Small intestine (tissue), 7 donors: Measurements from ENCODE around the gene EPSTI1. TPM values are rescaled to one million over a fixed set of nuclear protein-coding genes. Genes with fewer than 3 reads are reported as not detected.
"Not testable (repeated sequence)": the region's sequence is repeated elsewhere in the genome, so short reads cannot be mapped to it uniquely, and the experiment has no call there.

Experiments
- DNase-seq, 2 donors: peaks; one replicate each; pipeline versions ENCODE4 v3.0.0 to v3.0.0-alpha.2; 2013
- FAIRE-seq: peaks from 2 replicates; lab custom pipeline; 2012; peaks lifted over from hg19 to GRCh38; lab: Jason Lieb, UNC
- H3K27ac ChIP-seq, 3 donors: one replicate each; pipeline ENCODE4 v1.5.1; 2013; ENCODE audit warnings: low read length in 2 of 3, mild to moderate bottlenecking in 2 of 3, control low read depth in 1 of 3, inconsistent platforms in 1 of 3, low read depth in 1 of 3, moderate library complexity in 1 of 3
- H3K27me3 ChIP-seq, 3 donors: one replicate each; pipeline ENCODE4 v1.6.1; 2013; ENCODE audit warnings: low read length in 3 of 3, inconsistent platforms in 1 of 3; ENCODE audit not compliant: control insufficient read depth in 3 of 3, insufficient read depth in 3 of 3
- H3K36me3 ChIP-seq, 3 donors: one replicate each; pipeline ENCODE4 v1.6.1; 2013; ENCODE audit warnings: low read length in 3 of 3, inconsistent platforms in 1 of 3, low read depth in 1 of 3, mild to moderate bottlenecking in 1 of 3, moderate library complexity in 1 of 3; ENCODE audit not compliant: control insufficient read depth in 3 of 3, insufficient read depth in 2 of 3
- H3K4me1 ChIP-seq, 3 donors: one replicate each; pipeline ENCODE4 v1.6.1; 2013; ENCODE audit warnings: low read length in 2 of 3, inconsistent platforms in 1 of 3, low read depth in 1 of 3, mild to moderate bottlenecking in 1 of 3, moderate library complexity in 1 of 3; ENCODE audit not compliant: control insufficient read depth in 3 of 3, insufficient read depth in 2 of 3
- H3K4me3 ChIP-seq, 3 donors: one replicate each; pipeline ENCODE4 v1.5.1; 2013; ENCODE audit warnings: low read length in 3 of 3, control low read depth in 1 of 3, inconsistent platforms in 1 of 3, low read depth in 1 of 3, mild to moderate bottlenecking in 1 of 3, moderate library complexity in 1 of 3
- H3K9me3 ChIP-seq, 2 donors: one replicate each; pipeline ENCODE4 v1.6.1; 2013; ENCODE audit warnings: low read depth in 1 of 2, low read length in 1 of 2; ENCODE audit not compliant: control insufficient read depth in 2 of 2, insufficient read depth in 1 of 2
- WGBS, 3 donors: extraction: QIAGEN DNeasy Blood & Tissue Kit; methylation state at CpG; one replicate each; pipeline ENCODE4 v1.1.7; 2013; 5-methylcytosine and 5-hydroxymethylcytosine counted together
- polyA plus RNA-seq, 4 donors: library from polyadenylated mRNA; stranded (reverse) in 3 of 4; unstranded in 1 of 4; fragments of 200-250 nt in 3 of 4; fragments of 120-200 nt in 1 of 4; gene quantifications; one replicate each; pipeline versions ENCODE4 v1.2.1 to v1.2.3, GENCODE V29; 2013
- donor health status: healthy with polysubstance abuse.
- donor health status: control.
- donor health status: control.
- donor health status: Bipolar disorder and iron deficiency.
- donor health status: healthy.

Gene EPSTI1
- polyA plus RNA-seq, 4 donors, result 11.3 to 83.8 (median 15.0) TPM

- 89 to 93% (median 92%) methylated on average over 2 of the region's 2 CpGs for WGBS, 3 donors
- no peak for FAIRE-seq
These were observed 10.0 kb upstream of the EPSTI1 start for GRCh38 chr13:43002021-43002420.

GRCh38 chr13:43000676-43001075, 8.6 kb upstream of the EPSTI1 start:
- DNase-seq (no peak), FAIRE-seq (no peak)
- Histone ChIP-seq H3K4me3 (no peak overlapping the region), H3K9me3 (no peaks in the 10 kb centered on the region), H3K27ac (no peak overlapping the region), H3K36me3 (no peaks in the 10 kb centered on the region), H3K27me3 (no peaks in the 10 kb centered on the region), H3K4me1 (no peaks in the 10 kb centered on the region)
- 71 to 75% (median 71%) methylated on average over 4 of the region's 4 CpGs for WGBS, 3 donors

More at GRCh38 chr13:43002021-43002420, 10.0 kb upstream of the EPSTI1 start:
- DNase-seq, result no peak
- H3K27me3 ChIP-seq, result no peaks in the 10 kb centered on the region
- H3K36me3 ChIP-seq, result no peaks in the 10 kb centered on the region
- no peak overlapping the region for H3K27ac ChIP-seq
- H3K4me3 ChIP-seq, result no peak overlapping the region
- no peaks in the 10 kb centered on the region for H3K9me3 ChIP-seq
- no peaks in the 10 kb centered on the region for H3K4me1 ChIP-seq

GRCh38 chr13:42999491-42999890, 7.5 kb upstream of the EPSTI1 start:
- DNase-seq (no peak), FAIRE-seq (no peak)
- H3K27me3 ChIP-seq, result no peaks in the 10 kb centered on the region
- no peaks in the 10 kb centered on the region for H3K4me1 ChIP-seq
- H3K4me3 ChIP-seq, result no peak overlapping the region
- no peaks in the 10 kb centered on the region for H3K9me3 ChIP-seq
- 83 to 94% (median 84%) methylated on average over 2 of the region's 2 CpGs for WGBS, 3 donors
- H3K36me3 ChIP-seq, result no peaks in the 10 kb centered on the region
- H3K27ac ChIP-seq, result no peak overlapping the region

- DNase-seq, result no peak
- Histone ChIP-seq H3K27ac (no peak overlapping the region), H3K4me3 (no peak overlapping the region), H3K36me3 (no peaks in the 10 kb centered on the region), H3K9me3 (no peaks in the 10 kb centered on the region), H3K4me1 (peaks cover 0 to 8% (median 3%) of the 10 kb centered on the region in 3 donors), H3K27me3 (no peaks in the 10 kb centered on the region)
- WGBS, 3 donors, result 81 to 88% (median 81%) methylated on average over 2 of the region's 2 CpGs
- FAIRE-seq, result no peak
These were observed 5.3 kb upstream of the EPSTI1 start for GRCh38 chr13:42997381-42997780.

- Histone ChIP-seq H3K27ac (no peak overlapping the region), H3K4me3 (no peak overlapping the region), H3K9me3 (no peaks in the 10 kb centered on the region), H3K27me3 (no peaks in the 10 kb centered on the region), H3K36me3 (no peaks in the 10 kb centered on the region), H3K4me1 (peaks cover 0 to 8% (median 3%) of the 10 kb centered on the region in 3 donors)
- DNase-seq (no peak), FAIRE-seq (no peak)
- WGBS, 3 donors, result 76 to 81% (median 77%) methylated on average over 3 of the region's 3 CpGs
These were observed 4.5 kb upstream of the EPSTI1 start for GRCh38 chr13:42996584-42996983.

- DNase-seq (no peak), FAIRE-seq (no peak)
- peaks cover 0 to 16% (median 3%) of the 10 kb centered on the region in 3 donors for H3K4me1 ChIP-seq
These were observed 2.8 kb upstream of the EPSTI1 start for GRCh38 chr13:42994878-42995277.

GRCh38 chr13:42992764-42993122, 702 bp upstream of the EPSTI1 start:
- Histone ChIP-seq H3K4me3 (peak overlapping the region in 2 of 3 donors; percentile 78 to 84), H3K9me3 (no peaks in the 10 kb centered on the region), H3K27me3 (no peaks in the 10 kb centered on the region), H3K4me1 (peaks cover 0 to 16% (median 3%) of the 10 kb centered on the region in 3 donors), H3K27ac (peak overlapping the region; percentile 98 to 100 (median 99)), H3K36me3 (no peaks in the 10 kb centered on the region)
- WGBS, 3 donors, result 9 to 33% (median 9%) methylated on average over 4 of the region's 4 CpGs
- DNase-seq, result no peak
- no peak for FAIRE-seq

More at GRCh38 chr13:42994878-42995277, 2.8 kb upstream of the EPSTI1 start:
- no peaks in the 10 kb centered on the region for H3K27me3 ChIP-seq
- no peak overlapping the region for H3K4me3 ChIP-seq
- WGBS, 3 donors, result 95 to 97% (median 96%) methylated on average over 1 of the region's 1 CpG
- no peak overlapping the region for H3K27ac ChIP-seq
- H3K9me3 ChIP-seq, result no peaks in the 10 kb centered on the region
- no peaks in the 10 kb centered on the region for H3K36me3 ChIP-seq

- FAIRE-seq, H3K36me3 ChIP-seq, H3K9me3 ChIP-seq, DNase-seq, H3K27me3 ChIP-seq: not testable (repeated sequence)
- Histone ChIP-seq H3K4me3 (peak overlapping the region; percentile 78 to 84 (median 83)), H3K27ac (peak overlapping the region; percentile 98 to 100 (median 99)), H3K4me1 (peaks cover 0 to 16% (median 3%) of the 10 kb centered on the region in 3 donors)
- 22 to 45% (median 26%) methylated on average over 15 of the region's 15 CpGs for WGBS, 3 donors
These were observed 676 bp downstream of the EPSTI1 start for GRCh38 chr13:42991233-42991897.
